GM21367 (cell line): ENCODE measurements around the gene KLHL29.

Source experiments
- ATAC-seq: cut with Tn5 transposase; IDR thresholded peaks from one replicate; pipeline ENCODE4 v1.9.1; 2021; ENCODE audit not compliant: unreplicated experiment

KLHL29 gene

DNA sequence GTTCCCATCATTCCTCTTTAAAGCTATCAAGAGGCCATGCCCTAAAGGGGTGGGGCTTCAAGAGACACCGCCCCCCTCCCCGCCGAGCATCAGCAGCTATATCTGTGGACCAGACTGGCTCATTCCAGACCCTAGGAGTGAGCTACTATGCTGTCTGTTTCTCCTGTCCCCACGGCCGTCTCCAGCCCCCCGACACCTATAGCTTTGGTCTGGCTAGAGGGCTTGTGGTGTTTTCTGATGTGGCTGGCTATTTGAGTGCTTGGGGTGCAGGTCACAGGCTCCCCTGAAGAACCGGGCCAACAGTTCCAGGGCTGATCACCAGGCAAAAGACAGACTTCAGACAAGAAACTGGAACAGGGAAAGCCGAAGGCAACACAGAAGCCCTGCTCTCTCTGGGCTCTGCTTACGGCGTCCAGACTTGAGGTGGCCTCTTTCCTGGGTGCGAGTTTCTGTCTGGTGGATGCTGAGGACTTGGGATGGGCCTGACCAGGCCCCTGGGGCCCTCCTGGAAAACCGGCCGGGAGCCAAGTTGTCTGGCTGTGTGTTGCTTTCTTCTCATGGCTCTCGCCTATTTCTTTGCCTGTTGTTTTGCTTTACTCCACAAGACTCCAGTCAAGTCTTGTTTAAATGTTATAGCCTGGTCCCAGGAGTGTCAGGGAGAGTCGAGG is 83.6 kb downstream of the KLHL29 start:
- no peak for ATAC-seq

DNA sequence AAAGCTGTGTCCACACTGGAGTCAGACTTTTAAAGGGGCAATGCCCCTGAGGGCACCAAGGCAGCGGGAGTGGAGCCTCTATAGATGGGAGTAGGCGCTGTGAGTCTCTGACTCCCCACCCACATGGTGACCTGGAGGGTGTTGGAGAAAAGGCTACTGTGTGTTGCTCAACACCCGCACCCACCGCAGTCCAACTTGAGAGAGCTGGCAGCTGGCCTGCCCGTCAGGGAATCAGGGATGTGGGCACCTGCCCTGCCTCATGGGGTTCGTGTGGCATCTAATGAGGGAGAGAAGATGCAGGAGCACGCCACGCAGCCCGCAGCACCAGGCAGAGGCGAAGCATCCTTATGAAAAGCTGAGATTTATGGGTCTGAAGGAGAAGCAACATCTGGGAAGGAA is 84.2 kb downstream of the KLHL29 start:
- no peak for ATAC-seq

DNA sequence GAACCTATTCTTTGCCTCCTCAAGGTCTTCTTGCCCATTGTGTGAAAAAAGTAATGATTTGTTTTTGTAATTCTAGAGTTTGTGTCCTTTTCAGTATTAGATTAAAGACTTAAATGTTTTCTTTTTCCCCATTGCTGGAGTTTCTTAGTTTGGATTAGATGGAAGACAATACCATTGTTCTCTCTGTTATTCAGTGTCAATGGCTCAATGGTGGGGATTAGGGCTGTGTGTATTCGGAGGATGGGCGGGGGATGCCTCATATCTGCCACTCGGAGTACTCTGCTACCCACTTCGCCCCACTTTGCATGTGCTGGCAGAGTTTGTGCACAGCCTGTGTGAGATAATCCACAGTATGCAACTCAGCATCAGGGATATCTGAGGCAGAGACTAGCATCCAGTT is 90.1 kb downstream of the KLHL29 start:
- no peak for ATAC-seq

- no peak for ATAC-seq
Measured at GRCh38 chr2:23475473-23475872, 90.5 kb downstream of the KLHL29 start.

DNA sequence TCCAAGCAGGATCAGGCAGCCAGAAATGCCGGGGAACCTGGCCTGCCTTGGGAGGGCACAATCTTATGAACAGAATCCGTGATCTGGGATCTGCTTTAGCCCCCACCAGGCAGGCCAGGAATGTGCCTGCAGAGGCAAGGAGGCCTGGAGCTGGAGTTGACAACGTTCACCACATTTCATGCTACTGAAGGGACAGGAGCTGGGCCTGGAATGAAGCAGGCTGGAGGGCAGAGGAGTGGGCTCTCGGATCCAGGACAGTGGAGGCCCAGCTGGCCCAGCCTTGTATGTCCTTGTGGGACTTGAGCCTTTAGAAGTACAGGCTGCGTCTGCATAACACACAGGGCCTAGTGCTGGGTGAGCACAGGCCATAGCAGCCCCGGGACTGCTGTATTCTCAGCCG is 91.8 kb downstream of the KLHL29 start:
- no peak for ATAC-seq

DNA sequence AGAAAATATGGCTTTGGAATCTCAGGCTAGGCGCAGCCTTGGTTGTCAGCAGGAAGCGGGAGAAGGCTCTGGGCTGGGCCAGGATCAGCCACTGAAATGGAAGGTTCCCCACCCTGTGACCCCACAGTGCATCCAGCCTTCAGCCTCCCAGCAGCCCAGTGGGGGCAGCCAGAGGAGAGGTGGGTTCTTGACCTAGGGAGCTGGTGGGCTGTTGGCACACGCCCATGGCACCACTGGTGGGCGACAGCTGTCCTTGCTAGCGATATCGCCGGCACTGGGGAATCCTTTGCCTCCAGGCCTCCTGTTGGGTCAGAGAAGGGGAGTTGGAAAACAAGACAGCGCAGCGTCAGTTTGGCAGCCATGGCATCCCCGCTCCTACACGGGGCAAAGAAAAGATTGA is 92.4 kb downstream of the KLHL29 start:
- ATAC-seq, result no peak

DNA sequence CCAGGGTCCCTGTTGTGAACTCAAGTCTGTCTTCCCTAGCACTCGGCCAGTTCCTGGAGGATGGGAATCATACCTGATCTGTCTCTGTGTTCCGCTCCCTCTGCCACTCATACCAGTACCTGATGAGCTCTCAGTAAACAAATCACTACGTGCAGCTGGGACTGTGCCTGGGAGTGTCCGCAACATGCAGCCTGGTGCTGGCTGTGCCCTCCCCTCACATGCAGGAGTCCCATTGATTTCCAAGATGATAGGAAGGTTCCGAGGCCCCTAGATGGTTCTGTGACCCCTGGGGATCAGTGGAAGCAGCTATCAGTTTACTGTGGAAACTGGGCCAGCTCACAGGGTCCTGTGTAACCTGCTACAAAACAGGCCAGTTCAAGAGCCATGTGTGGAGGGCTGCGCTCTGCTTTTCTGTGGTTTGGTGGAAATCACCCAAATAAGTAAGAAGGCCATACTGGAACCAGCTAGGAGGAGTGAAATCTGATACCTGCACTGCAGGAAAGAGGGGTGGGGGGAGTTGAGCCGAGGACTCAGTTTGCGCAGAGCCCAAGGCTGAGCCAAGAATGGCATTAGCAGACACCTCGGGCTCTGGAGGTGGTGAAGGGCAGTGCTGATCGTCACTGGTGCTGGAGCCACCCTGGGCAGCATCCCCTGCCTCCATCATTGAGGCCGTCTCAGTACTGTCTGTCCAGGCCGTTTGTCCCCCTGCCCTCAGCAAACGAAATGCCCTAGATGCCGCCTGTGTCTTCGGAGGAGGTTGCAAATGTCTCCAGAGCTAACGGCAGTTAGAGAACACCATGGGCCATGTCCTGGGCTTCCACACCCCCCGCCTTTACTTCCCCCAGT is 93.3 kb downstream of the KLHL29 start:
- no peak for ATAC-seq

- no peak for ATAC-seq
Measured at GRCh38 chr2:23478933-23479683, 94.1 kb downstream of the KLHL29 start.

DNA sequence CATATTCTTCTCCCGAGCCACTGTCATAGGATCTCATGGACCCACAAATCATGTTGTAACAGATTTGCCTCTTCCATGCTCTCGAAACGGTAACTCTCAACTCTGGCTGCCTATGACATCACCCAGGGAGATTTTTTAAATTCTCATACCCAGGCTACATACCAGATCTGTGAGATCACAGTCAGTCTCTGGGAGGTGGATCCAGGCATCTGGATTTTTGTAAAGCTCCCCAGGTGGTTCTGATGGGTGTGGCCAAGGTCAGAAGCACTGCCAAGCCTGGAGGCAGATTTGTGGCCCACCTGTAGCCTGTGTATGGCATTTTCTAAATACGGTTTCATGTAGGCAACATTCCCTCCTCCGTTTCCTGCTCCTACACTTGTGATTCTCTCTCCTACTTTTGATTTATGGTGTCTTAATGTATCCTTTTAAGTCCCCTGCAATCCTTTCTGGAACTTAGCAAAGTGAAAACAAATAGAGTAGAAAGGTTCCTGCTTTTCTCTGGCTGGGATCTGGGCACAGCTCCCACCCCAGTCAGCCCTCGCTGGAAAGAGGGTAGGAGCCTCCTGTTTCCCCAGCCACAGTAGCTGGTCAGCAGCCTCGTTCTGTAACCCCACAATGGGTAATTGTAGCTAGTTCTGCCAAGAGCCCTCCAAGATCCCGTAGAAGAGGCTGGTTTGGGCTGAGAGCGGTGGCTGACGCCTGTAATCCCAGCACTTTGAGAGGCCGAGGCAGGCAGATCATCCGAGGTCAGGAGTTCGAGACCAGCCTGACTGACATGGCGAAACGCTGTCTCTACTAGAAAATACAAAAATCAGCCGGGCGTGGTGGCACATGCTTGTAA is 96.2 kb downstream of the KLHL29 start:
- ATAC-seq, result no peak

DNA sequence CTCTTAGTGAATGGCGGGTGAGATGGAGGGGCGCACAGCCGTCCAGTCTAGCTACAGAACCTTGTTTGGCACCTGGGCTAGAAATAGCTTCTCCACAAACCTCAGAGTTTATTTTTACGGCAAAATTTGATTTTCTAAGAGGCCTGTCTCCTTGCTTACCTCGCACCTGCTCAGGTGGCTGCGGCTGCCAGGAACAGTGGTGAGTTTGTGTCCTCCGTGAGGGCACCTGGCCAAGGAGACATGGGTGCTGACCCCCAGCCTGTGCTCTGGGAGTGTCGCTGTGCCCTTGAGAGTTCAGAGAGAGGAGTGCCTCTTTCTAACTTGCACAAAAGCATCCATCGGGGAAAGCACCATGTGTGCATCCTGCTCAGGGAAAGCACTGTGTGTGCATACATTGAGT is 97.2 kb downstream of the KLHL29 start:
- ATAC-seq, result no peak

GRCh38 chr2:23482607-23483006 is 97.6 kb downstream of the KLHL29 start:
- no peak for ATAC-seq

- ATAC-seq, result no peak
Measured at GRCh38 chr2:23483791-23484190, 98.8 kb downstream of the KLHL29 start.

- ATAC-seq, result no peak
Measured at GRCh38 chr2:23484275-23484674, 99.3 kb downstream of the KLHL29 start.

GRCh38 chr2:23484767-23485166 is 99.8 kb downstream of the KLHL29 start:
- no peak for ATAC-seq

- ATAC-seq, result no peak
Measured at GRCh38 chr2:23485261-23485660, 100.3 kb downstream of the KLHL29 start.

- no peak for ATAC-seq
Measured at GRCh38 chr2:23485841-23486683, 101.1 kb downstream of the KLHL29 start.

DNA sequence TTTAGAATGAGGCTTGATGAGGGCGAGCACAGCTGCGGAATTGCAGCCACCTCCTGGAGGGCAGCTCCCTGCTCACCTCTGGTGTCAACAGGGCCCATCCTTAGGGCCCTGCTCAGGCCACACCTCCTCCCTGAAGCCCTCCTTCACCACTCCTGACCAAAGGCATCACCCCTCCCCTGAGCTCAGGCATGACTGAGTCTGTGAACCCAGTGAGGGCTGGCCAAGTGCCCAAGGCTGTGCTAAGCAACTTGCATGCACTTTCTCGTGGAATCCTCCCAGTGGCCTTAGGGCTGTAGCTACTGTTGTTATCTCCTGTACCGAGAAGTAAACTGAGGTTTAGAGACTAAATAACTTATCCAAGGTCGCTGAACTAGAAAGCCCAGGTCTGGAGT is 101.7 kb downstream of the KLHL29 start:
- ATAC-seq, result no peak

GRCh38 chr2:23487735-23488492 is 102.9 kb downstream of the KLHL29 start:
- ATAC-seq, result no peak

DNA sequence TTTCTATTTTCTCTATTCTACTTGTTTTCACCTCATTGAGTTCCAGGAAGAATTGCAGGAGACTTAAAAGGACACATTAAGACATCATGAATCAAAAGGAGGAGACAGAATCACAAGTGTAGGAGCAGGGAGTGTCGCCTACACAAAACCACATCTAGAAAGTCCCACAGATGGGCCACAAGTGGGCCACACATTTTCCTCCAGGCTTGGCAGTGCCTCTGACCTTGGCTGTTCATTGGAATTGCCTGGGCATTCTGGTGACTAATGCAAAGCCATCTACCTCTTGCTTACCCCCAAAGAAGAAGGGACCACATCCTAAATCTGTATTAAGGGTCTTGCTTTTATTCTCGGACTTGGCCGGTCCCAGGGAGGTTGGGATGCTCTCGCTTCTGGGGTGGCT is 103.6 kb downstream of the KLHL29 start:
- no peak for ATAC-seq
